ENCODE measurements around the gene RGS6. TPM values are rescaled to one million over a fixed set of nuclear protein-coding genes. Genes with fewer than 3 reads are reported as not detected.

RGS6 gene
- total RNA-seq, 4 donors from 2014 or later = 0.83 to 2.4 (median 1.5) TPM

DNA sequence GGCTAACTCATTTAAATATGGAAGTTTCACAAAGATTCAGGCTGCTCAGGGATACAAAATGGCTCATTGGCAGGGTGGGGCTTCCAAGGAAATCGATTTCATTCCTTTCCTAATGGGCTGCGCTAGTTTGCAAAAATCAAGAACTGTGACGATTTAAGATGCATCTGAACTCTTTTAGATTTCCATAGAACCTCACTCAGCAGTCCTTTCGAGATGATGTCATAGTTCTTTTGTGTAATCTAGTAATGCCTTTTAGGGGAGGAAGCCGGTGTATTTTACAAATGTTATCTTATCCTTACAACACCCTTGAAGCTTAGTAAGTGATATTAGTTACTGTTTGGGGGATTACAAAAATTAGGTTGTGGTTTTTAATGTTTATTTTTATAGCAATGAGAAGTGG is 239.8 kb downstream of the RGS6 start:
- Histone ChIP-seq H3K4me1 (no peaks in the 10 kb centered on the region), H3K27ac (replicated peaks in 1 of 4) (no peak overlapping the region), H3K9me3 (peaks cover 0 to under 1% (median 0%) of the 10 kb centered on the region in 4 donors), H3K36me3 (no peaks in the 10 kb centered on the region), H3K27me3 (no peaks in the 10 kb centered on the region), H3K4me3 (no peak overlapping the region)
- intact Hi-C loops (cut with DNase I) = no loop called here
- TF ChIP-seq, protein P1, sequence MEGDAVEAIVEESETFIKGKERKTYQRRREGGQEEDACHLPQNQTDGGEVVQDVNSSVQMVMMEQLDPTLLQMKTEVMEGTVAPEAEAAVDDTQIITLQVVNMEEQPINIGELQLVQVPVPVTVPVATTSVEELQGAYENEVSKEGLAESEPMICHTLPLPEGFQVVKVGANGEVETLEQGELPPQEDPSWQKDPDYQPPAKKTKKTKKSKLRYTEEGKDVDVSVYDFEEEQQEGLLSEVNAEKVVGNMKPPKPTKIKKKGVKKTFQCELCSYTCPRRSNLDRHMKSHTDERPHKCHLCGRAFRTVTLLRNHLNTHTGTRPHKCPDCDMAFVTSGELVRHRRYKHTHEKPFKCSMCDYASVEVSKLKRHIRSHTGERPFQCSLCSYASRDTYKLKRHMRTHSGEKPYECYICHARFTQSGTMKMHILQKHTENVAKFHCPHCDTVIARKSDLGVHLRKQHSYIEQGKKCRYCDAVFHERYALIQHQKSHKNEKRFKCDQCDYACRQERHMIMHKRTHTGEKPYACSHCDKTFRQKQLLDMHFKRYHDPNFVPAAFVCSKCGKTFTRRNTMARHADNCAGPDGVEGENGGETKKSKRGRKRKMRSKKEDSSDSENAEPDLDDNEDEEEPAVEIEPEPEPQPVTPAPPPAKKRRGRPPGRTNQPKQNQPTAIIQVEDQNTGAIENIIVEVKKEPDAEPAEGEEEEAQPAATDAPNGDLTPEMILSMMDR (IDR thresholded peaks at IDR 0.05) = no peak
- no peak for TF ChIP-seq POLR2A (IDR thresholded peaks at IDR 0.05; ENCODE audit: low read depth)
- TF ChIP-seq EP300 (IDR thresholded peaks at IDR 0.05) = no peak
- no peak for TF ChIP-seq POLR2AphosphoS5 (IDR thresholded peaks at IDR 0.05)
- WGBS = 86% methylated on average over 5 of the region's 5 CpGs
- DNase-seq (ENCODE audit: extremely low spot score) = no peak

DNA sequence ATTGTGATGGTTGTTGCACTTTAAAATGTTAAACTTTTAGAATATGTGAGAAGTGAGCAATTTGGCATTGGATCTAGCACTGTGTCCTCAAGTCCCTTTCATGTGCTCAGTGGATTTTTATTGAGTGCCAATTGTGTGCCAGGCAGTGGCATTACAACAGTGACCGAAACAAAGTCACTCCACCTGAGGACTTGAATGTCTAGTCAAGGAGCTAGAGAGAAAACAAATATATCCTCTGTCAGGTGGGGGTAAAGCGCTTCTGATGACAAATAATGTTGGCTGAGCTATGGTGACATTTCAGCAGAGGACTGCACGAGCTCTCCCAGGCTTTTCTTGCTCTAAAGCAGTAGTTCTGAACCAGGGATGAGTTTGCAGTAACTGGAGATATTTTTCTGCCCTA is 240.4 kb downstream of the RGS6 start:
- no peaks in the 10 kb centered on the region for H3K4me1 ChIP-seq
- no peak for DNase-seq (ENCODE audit: extremely low spot score)
- no peak overlapping the region for H3K27ac ChIP-seq (replicated peaks in 1 of 4)
- intact Hi-C loops (cut with DNase I) = no loop called here
- H3K9me3 ChIP-seq = no peaks in the 10 kb centered on the region
- WGBS = 87% methylated on average over 3 of the region's 3 CpGs
- H3K27me3 ChIP-seq = no peaks in the 10 kb centered on the region
- no peak for TF ChIP-seq EP300 (IDR thresholded peaks at IDR 0.05)
- no peak for TF ChIP-seq POLR2AphosphoS5 (IDR thresholded peaks at IDR 0.05)
- TF ChIP-seq POLR2A (IDR thresholded peaks at IDR 0.05; ENCODE audit: low read depth) = no peak
- TF ChIP-seq, protein P1 (IDR thresholded peaks at IDR 0.05) = no peak
- no peaks in the 10 kb centered on the region for H3K36me3 ChIP-seq
- no peak overlapping the region for H3K4me3 ChIP-seq

DNA sequence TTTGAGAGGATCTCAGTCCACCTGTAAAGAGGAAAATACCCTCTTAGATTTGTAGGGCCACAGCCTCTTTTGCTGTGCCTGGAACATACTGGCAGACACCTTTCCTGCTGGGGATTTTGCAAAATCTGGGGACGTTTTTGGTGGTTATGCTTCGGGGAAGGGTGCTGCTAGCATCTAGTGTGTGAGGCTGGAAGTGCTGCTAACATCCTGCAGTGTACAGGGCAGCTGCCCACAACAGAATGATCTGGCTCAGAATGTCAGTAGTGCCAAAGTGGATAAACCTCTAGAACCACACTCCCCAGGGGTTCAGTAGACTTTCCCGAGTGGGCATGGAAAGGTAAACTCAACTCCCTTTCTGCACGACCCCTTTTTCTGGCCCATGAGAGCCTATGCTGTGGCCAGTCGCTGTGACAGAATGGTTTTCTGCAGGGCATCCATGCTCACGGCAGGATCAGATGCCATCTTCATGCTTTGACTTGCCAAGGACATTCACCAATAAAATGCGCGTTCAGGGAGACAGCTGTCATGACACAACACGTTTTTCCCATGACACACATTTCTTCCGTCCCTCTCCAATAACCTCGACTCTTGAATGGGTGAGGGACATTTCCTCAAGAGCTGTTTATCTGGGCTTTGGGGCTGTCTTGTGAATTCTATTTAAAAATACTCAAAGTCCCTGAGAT is 240.9 kb downstream of the RGS6 start:
- WGBS = 83% methylated on average over 11 of the region's 11 CpGs
- DNase-seq (ENCODE audit: extremely low spot score) = no peak
- Histone ChIP-seq H3K36me3 (no peaks in the 10 kb centered on the region), H3K27ac (replicated peaks in 1 of 4) (no peak overlapping the region), H3K9me3 (no peaks in the 10 kb centered on the region), H3K27me3 (no peaks in the 10 kb centered on the region), H3K4me1 (no peaks in the 10 kb centered on the region), H3K4me3 (no peak overlapping the region)
- intact Hi-C loops (cut with DNase I) = no loop called here
- TF ChIP-seq EP300 (IDR thresholded peaks at IDR 0.05) (no peak), POLR2A (IDR thresholded peaks at IDR 0.05; ENCODE audit: low read depth) (no peak), POLR2AphosphoS5 (IDR thresholded peaks at IDR 0.05) (no peak)
- TF ChIP-seq, protein P1 (IDR thresholded peaks at IDR 0.05) = no peak

DNA sequence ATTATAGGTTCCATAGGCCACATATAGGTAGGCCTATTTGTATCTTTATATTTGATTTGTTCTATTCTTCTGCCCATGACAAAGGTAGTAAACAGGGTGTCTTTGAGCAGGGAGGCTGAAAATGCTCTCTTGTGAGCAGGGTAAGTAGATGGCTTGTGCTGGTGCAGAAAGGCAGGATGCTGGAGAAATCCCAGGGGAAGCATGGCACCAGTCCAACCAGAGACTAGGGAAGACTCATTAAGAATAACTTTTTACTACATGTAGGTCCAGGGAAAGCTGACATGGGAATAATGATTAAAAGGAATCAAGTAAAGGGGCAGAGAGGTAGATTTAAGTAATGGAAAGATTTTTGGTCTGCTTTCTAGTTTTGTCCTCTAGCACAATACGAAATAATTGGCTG is 245.0 kb downstream of the RGS6 start:
- Histone ChIP-seq H3K36me3 (no peaks in the 10 kb centered on the region), H3K4me1 (no peaks in the 10 kb centered on the region), H3K27me3 (no peaks in the 10 kb centered on the region), H3K4me3 (no peak overlapping the region), H3K9me3 (peaks cover 0 to 5% (median 0%) of the 10 kb centered on the region in 4 donors), H3K27ac (replicated peaks in 1 of 4) (no peak overlapping the region)
- no peak for DNase-seq (ENCODE audit: extremely low spot score)
- TF ChIP-seq EP300 (IDR thresholded peaks at IDR 0.05) = no peak
- no peak for TF ChIP-seq POLR2A (IDR thresholded peaks at IDR 0.05; ENCODE audit: low read depth)
- TF ChIP-seq, protein P1 (IDR thresholded peaks at IDR 0.05) = no peak
- no peak for TF ChIP-seq POLR2AphosphoS5 (IDR thresholded peaks at IDR 0.05)
- intact Hi-C loops (cut with DNase I) = no loop called here
- 76% methylated on average over 1 of the region's 1 CpG for WGBS

DNA sequence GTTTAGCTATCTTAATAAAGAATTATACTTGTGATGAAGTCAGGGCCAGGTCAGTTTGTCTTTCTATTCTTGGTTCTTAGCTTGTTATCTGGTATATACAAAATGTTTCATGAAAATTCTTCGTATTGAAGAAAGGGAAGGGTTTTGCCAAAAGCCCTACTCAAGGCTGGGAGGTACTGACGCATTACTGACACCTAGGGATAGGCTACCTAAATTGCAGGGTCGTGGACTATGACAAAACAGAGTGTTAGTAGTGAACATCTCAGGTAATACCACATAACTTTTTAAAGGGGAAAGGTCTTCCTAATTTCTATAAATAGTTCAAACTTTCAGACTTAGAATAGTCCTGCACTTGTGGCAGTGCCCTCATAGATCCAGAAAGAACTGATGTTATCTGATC is 246.3 kb downstream of the RGS6 start:
- no peak for TF ChIP-seq POLR2A (IDR thresholded peaks at IDR 0.05; ENCODE audit: low read depth)
- no peak for TF ChIP-seq EP300 (IDR thresholded peaks at IDR 0.05)
- TF ChIP-seq POLR2AphosphoS5 (IDR thresholded peaks at IDR 0.05) = no peak
- TF ChIP-seq, protein P1 (IDR thresholded peaks at IDR 0.05) = no peak
- no peak for DNase-seq (ENCODE audit: extremely low spot score)
- Histone ChIP-seq H3K4me1 (peaks cover 0 to 3% (median 0%) of the 10 kb centered on the region in 4 donors), H3K4me3 (no peak overlapping the region), H3K27me3 (no peaks in the 10 kb centered on the region), H3K36me3 (no peaks in the 10 kb centered on the region), H3K9me3 (peaks cover 0 to 5% (median 0%) of the 10 kb centered on the region in 4 donors), H3K27ac (replicated peaks in 1 of 4) (no peak overlapping the region)
- WGBS = 63% methylated on average over 3 of the region's 3 CpGs
- intact Hi-C loops (cut with DNase I) = no loop called here
